T1000 (cell line): Measurements from ENCODE around the gene GLB1L3.
"Not testable (repeated sequence)": the region's sequence is repeated elsewhere in the genome, so short reads cannot be mapped to it uniquely, and the experiment has no call there.

Source experiments
- DNase-seq: peaks from one replicate; lab custom pipeline; 2025; ENCODE audit warnings: mixed read lengths; lab: John Stamatoyannopoulos, UW

The GLB1L3 gene

DNA sequence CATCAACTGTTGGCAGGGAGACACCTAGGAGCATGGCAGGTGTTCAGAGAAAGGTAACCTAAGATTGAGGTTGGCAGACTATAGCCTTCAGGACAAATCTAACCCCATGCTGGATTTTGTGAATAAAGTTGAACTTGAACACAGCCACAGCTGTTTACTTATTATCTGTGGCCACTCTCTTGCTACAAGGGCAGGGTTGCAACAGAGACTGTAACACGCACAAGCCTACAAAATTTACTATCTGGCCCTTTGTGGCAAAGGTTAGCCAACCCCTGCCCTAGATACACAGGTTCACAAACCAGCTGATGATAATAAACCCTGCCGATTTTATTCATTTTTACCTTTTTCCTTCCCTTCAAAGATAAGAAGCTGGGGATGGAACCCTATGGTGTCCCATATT, 25.5 kb upstream of the GLB1L3 start:
- DNase-seq, result no peak

DNA sequence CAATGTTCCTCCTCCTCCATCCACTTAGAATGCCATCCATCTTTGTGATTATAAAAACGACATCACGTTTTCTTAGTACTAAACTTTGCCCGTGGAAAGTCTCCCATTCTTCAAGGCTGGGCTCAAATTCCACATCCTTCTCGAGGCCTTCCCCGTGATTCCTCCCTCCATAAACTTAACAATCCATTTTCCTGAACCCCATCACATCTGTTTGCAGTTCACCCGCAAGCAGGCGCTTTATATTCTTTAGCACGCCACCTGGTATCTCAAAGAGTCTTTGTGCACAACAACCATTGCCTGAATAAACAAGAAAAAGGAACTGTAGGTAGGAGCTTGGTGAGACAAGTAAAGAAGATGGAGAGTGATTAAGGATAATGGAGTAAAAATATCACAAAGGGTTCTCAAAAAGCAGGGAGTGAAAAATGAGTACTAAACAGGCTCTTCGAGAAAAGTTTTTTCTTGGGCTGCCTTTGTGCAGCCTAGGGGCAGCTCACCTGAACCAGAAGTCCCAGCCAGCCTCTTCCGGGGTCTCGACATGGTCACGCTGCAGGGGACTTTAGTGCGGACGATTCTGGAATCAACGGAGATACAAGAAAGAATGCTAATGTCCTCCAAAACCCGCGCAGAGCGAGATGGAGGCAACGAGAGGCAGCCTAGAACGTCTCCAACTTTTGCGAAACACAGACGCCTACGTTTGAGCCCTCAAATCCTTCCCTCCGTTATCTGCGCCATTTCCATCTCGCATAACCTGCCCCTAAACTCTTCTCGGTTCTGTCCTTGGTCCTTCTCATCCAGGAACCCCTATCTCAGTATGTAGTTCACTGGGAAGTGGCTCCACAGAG, 23.6 kb upstream of the GLB1L3 start:
- no peak for DNase-seq

GRCh38 chr11:134253188-134253993, 22.8 kb upstream of the GLB1L3 start, which contains the start of the genes ACAD8 and THYN1:
Gene ACAD8, plus strand, starts transcription at chr11:134253568. Its CDS starts 33 bp downstream, at chr11:134253601.
Gene THYN1, minus strand, starts transcription at chr11:134253352. Its CDS starts 470 bp downstream, at chr11:134252882.
- peak; percentile 85 for DNase-seq

- DNase-seq, result no peak
These were observed 21.6 kb upstream of the GLB1L3 start for GRCh38 chr11:134254433-134255183.

DNA sequence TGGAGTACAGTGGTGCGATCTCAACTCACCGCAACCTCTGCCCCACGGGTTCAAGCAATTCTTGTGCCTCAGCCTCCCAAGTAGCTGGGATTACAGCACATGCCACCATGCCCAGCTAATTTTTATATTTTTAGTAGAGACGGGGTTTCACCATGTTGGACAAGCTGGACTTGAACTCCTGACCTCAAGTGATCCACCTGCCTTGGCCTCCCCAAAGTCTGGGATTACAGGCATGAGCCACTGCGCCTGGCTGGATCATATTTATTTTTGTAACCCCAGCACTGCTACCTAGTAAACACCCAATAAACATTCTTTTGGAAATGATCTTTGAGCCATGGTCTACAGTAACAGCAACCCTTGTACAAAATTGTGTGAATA, 21.0 kb upstream of the GLB1L3 start:
- not testable (repeated sequence) for DNase-seq

DNA sequence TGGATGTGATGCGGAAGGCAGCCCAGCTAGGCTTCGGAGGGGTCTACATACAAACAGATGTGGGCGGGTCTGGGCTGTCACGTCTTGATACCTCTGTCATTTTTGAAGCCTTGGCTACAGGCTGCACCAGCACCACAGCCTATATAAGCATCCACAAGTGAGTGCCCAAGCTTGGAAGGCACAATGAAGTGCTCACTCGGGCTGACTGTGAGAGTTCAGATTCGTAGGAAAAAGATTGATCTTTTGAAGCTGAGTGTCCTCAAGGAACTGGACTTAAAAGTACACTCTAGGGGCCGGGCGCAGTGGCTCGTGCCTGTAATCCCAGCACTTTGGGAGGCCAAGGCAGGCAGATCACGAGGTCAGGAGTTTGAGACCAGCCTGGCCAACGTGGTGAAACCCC, 19.1 kb upstream of the GLB1L3 start:
- no peak for DNase-seq

DNA sequence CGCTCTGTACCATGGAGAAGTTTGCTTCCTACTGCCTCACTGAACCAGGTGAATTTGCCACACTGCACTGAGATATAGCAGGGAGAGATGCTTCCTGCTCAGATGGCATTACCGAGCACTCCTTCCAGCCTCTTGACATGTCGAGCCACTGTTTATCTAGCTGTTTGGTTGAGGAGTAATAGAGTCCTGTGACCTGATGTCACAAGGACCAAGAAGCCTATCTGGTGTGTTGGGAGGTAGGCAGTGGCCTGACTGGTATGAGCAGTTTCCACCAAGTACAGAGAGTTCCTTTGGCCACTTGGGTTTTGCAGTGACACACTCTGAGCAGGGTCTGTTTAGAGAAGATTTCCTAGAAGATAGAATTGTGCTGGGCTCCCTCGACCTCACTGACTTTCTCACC, 17.6 kb upstream of the GLB1L3 start:
- DNase-seq, result no peak

GRCh38 chr11:134260503-134260902, 15.7 kb upstream of the GLB1L3 start:
- no peak for DNase-seq

DNA sequence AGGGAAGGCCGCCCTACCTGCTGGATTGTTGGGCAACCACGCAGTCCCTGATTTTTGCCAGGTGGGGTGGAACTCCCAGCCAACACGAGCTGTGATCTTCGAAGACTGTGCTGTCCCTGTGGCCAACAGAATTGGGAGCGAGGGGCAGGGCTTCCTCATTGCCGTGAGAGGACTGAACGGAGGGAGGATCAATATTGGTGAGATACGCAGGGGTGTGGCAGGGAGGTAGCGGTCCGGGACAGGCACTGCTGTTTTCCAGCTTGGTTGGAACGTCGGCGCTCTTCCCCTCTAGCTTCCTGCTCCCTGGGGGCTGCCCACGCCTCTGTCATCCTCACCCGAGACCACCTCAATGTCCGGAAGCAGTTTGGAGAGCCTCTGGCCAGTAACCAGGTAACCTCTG, 15.2 kb upstream of the GLB1L3 start:
- DNase-seq, result no peak

GRCh38 chr11:134261626-134262488, 14.3 kb upstream of the GLB1L3 start:
- no peak for DNase-seq

GRCh38 chr11:134264966-134265764, 11.0 kb upstream of the GLB1L3 start:
- no peak for DNase-seq

DNA sequence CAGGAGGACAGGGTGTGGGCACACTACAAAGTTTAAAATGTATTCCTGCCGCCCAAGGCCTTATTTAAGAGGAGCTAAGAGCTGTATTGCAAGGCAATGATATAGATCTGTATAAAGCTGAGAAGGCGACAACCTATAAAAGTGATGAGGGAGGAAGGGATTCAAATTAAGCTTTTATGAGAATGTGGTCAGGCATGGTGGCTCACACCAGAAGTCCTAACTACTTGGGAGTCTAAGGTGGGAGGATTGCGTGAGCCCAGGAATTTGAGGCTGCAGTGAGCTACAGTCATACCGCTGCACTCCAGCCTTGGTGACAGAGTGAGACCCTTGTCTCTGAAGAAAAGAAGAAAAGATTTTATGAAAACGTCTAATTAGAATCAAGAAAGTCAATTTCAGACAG, 9.7 kb upstream of the GLB1L3 start:
- no peak for DNase-seq

GRCh38 chr11:134266841-134267251, 9.3 kb upstream of the GLB1L3 start:
- no peak for DNase-seq

- no peak for DNase-seq
These were observed 8.7 kb upstream of the GLB1L3 start for GRCh38 chr11:134267461-134267860.

- no peak for DNase-seq
These were observed 8.2 kb upstream of the GLB1L3 start for GRCh38 chr11:134267966-134268365.

DNA sequence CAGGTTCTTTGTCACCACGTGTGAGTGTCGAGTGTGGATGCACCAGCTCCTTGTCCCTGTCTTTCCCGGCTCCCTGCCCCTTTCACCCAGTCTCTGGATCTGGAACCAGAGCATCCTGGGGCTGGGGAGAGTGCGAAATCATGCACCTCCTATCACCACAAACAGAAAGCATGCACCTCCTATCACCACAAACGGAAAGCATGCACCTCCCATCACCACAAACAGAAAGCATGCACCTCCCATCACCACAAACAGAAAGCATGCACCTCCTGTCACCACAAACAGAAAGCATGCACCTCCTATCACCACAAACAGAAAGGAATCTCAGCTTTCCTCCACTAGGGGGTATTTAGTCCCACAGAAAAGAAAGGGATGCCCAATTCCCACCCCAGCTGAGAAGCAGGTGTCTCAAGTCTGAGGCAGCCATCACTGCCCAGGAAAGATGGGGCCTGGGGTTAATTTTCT, 5.9 kb upstream of the GLB1L3 start:
- no peak for DNase-seq

- DNase-seq, result no peak
These were observed 4.2 kb upstream of the GLB1L3 start for GRCh38 chr11:134271978-134272377.

DNA sequence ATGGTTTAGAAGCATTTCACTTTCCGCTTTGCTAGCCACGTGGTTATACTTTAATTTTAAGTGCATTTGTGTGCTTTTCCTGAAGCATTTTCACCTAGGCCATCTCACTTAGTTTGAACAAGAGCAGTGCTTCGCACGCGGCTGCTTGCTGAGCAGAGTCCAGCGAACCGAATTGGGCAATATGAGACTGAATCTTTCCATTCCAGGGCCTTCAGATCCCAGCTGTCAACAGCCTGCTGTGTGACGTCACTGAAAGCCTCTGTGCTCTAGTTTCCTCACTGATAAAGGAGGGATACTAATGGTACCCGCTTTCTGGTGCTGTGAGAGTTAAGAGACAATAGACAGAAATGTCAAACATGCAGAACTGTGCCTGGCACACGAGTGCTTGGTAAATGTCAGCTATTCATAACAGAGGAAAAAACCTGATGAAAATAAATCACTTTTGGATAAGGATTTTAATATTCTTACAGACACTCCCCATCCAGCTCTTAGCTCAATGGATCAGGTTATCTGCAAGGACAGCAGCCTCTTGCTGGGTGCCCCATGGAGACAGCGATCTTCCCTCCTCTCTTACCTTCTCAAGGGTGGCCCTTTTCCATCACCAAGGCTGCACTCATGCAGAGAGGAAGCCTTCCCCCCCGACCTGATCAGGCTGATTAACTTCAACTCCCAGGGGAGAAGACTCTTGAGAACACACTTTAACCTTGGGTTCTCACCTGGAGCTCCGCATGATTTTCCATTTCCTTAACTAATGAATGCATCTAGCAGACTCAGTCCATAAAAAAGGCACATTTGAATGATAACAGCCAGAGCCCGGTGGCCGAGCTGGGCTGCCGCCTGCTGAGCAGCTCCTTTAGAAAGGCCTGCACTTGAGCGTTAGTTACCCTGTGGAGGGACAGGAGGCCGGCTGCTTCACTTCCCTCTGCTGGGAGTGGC, 3.5 kb upstream of the GLB1L3 start:
- DNase-seq, result no peak

- DNase-seq, result no peak
These were observed 2.9 kb upstream of the GLB1L3 start for GRCh38 chr11:134273317-134273712.
